Ramos (cell line): ENCODE measurements around the gene RPL22L1.
"Not testable (repeated sequence)": the region's sequence is repeated elsewhere in the genome, so short reads cannot be mapped to it uniquely, and the experiment has no call there.

Experiments
- in situ Hi-C: fragments of 300-500 bp; cut with MboI; formaldehyde crosslinking; loops from one replicate; pipeline ENCODE4 v1.14.3; 2022; ENCODE audit warnings: low sequenced_read_pairs; ENCODE audit not compliant: unreplicated experiment

RPL22L1 gene

GRCh38 chr3:170836491-170836890 is 33.5 kb downstream of the RPL22L1 start:
- in situ Hi-C loops = no loop called here

GRCh38 chr3:170835336-170835735 is 34.7 kb downstream of the RPL22L1 start:
- in situ Hi-C loops = no loop called here

- in situ Hi-C loops = no loop called here
Observed at GRCh38 chr3:170830580-170830979, 39.4 kb downstream of the RPL22L1 start.

- in situ Hi-C loops = no loop called here
Observed at GRCh38 chr3:170829546-170830272, 40.3 kb downstream of the RPL22L1 start.

GRCh38 chr3:170826047-170826446 is 43.9 kb downstream of the RPL22L1 start:
- in situ Hi-C loops = no loop called here

- in situ Hi-C loops = not testable (repeated sequence)
Observed at GRCh38 chr3:170823562-170823961, 46.4 kb downstream of the RPL22L1 start.

GRCh38 chr3:170818325-170818724 is 51.7 kb downstream of the RPL22L1 start:
- in situ Hi-C loops = loop anchor here (10.0 kb wide), 1 partner anchor 404 kb away; the partner anchor contains the start of gene CLDN11

GRCh38 chr3:170817471-170817870 is 52.5 kb downstream of the RPL22L1 start:
- in situ Hi-C loops = loop anchor here (10.0 kb wide), 1 partner anchor 403 kb away; the partner anchor contains the start of gene CLDN11

- in situ Hi-C loops = loop anchor here (10.0 kb wide), 1 partner anchor 402 kb away; the partner anchor contains the start of gene CLDN11
Observed at GRCh38 chr3:170816841-170817240, 53.2 kb downstream of the RPL22L1 start.

GRCh38 chr3:170816341-170816740 is 53.7 kb downstream of the RPL22L1 start:
- in situ Hi-C loops = loop anchor here (10.0 kb wide), 1 partner anchor 402 kb away; the partner anchor contains the start of gene CLDN11

- in situ Hi-C loops = loop anchor here (10.0 kb wide), 1 partner anchor 401 kb away; the partner anchor contains the start of gene CLDN11
Observed at GRCh38 chr3:170815936-170816335, 54.1 kb downstream of the RPL22L1 start.

- in situ Hi-C loops = loop anchor here (10.0 kb wide), 1 partner anchor 401 kb away; the partner anchor contains the start of gene CLDN11
Observed at GRCh38 chr3:170815340-170815739, 54.7 kb downstream of the RPL22L1 start.
